ENCODE data around the gene MBOAT2.

GRCh38 chr2:8837795-8838140 is 165.7 kb downstream of the MBOAT2 start:
- no peak for TF ChIP-seq CTCF (IDR thresholded peaks at IDR 0.05; ENCODE audit: low read depth, low read length, missing input control)
- TF ChIP-seq RXRA (IDR thresholded peaks at IDR 0.05), result no peak
- TF ChIP-seq REST (IDR thresholded peaks at IDR 0.05), result no peak
- no peak for TF ChIP-seq GABPA (IDR thresholded peaks at IDR 0.05 in 1 of 2, conservative IDR thresholded peaks at IDR 0.05 in 1 of 2)
- no peak for TF ChIP-seq HNF4A (conservative IDR thresholded peaks at IDR 0.05)
- TF ChIP-seq EGR1 (IDR thresholded peaks at IDR 0.05; ENCODE audit: low read depth in 2 of 2), result no peak
- no peak for TF ChIP-seq RAD21 (IDR thresholded peaks at IDR 0.05)
- TF ChIP-seq MAX (IDR thresholded peaks at IDR 0.05), result no peak
- TF ChIP-seq ATF3 (IDR thresholded peaks at IDR 0.05), result no peak
